Measurements from ENCODE around the gene RNF225. TPM values are rescaled to one million over a fixed set of nuclear protein-coding genes. Genes with fewer than 3 reads are reported as not detected.

RNF225 gene
- total RNA-seq, 1 experiment from 2014 or later = 1.8 TPM

DNA sequence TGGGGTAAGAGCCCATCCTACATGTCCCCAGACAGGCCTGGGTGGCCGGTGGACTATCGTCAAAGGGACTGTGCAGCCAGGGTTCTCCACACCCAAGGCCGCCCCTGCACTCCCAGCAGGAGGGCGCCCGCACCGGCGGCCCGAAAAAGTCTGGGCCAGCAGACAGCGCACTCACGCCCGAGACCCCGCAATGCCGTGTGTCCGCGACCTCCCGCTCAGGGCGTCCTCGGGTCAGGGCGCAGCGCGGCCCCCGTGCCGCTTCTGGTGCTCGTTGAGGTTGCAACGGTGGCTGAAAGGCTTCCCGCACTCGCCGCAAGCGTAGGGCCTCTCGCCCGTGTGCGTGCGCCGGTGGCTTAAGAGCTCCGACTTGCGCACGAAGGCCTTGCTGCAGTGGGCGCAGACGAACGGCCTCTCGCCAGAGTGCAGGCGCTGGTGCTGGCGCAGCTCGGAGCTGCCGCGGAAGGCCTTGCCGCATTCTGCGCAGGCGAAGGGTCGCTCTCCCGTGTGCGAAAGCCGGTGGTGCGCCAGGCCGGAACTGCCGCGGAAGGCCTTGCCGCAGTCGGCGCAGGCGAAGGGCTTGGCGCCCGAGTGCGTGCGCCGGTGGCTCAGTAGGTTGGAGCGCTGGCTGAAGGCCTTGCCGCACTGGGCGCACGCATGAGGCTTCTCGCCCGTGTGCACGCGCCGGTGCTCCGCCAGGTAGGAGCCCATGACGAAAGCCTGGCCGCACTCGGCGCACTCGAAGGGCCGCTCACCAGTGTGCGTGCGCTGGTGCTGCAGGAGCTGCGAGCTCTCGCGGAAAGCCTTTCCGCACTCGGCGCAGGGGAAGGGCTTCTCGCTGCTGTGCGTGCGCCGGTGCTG, 39.3 kb upstream of the RNF225 start:
- ChIA-PET CTCF (interaction anchor here (0.9 to 1.0 kb wide), 2 partner anchors 17 to 26 kb away, joined by 3 to 4 read pairs; no protein-coding TSS in a partner anchor), POLR2A (no interaction called here)
- DNase-seq (ENCODE audit: low spot score) = peak; percentile 27
- Mint-ChIP-seq H3K4me3 (peak overlapping the region; percentile 8; the same call in 1 of the 2 replicates), H3K9me3 (no peaks in the 10 kb centered on the region), H3K36me3 (no peaks in the 10 kb centered on the region), H3K4me1 (peaks cover 4% of the 10 kb centered on the region; the same call in 1 of the 2 replicates), H3K27ac (no peak overlapping the region), H3K27me3 (ENCODE audit: low read depth) (peaks cover 8% of the 10 kb centered on the region)
- TF ChIP-seq NFE2L1 (CRISPR knock-in tag; IDR thresholded peaks at IDR 0.05) (no peak), CREB1 (CRISPR knock-in tag; IDR thresholded peaks at IDR 0.05) (no peak), FOXJ3 (CRISPR knock-in tag; IDR thresholded peaks at IDR 0.05; ENCODE audit: borderline replicate concordance) (no peak), OVOL2 (CRISPR knock-in tag; IDR thresholded peaks at IDR 0.05; ENCODE audit: borderline replicate concordance) (no peak), KAT7 (CRISPR knock-in tag; IDR thresholded peaks at IDR 0.05; ENCODE audit: borderline replicate concordance) (no peak), ETV6 (CRISPR knock-in tag; IDR thresholded peaks at IDR 0.05) (no peak)
- TF ChIP-seq, protein P1, sequence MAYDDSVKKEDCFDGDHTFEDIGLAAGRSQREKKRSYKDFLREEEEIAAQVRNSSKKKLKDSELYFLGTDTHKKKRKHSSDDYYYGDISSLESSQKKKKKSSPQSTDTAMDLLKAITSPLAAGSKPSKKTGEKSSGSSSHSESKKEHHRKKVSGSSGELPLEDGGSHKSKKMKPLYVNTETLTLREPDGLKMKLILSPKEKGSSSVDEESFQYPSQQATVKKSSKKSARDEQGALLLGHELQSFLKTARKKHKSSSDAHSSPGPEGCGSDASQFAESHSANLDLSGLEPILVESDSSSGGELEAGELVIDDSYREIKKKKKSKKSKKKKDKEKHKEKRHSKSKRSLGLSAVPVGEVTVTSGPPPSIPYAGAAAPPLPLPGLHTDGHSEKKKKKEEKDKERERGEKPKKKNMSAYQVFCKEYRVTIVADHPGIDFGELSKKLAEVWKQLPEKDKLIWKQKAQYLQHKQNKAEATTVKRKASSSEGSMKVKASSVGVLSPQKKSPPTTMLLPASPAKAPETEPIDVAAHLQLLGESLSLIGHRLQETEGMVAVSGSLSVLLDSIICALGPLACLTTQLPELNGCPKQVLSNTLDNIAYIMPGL (CRISPR knock-in tag; IDR thresholded peaks at IDR 0.05) = 0 out of 2 replicates have a peak, but pooled peaks have one; percentile 8
- ATAC-seq = peak; percentile 13

DNA sequence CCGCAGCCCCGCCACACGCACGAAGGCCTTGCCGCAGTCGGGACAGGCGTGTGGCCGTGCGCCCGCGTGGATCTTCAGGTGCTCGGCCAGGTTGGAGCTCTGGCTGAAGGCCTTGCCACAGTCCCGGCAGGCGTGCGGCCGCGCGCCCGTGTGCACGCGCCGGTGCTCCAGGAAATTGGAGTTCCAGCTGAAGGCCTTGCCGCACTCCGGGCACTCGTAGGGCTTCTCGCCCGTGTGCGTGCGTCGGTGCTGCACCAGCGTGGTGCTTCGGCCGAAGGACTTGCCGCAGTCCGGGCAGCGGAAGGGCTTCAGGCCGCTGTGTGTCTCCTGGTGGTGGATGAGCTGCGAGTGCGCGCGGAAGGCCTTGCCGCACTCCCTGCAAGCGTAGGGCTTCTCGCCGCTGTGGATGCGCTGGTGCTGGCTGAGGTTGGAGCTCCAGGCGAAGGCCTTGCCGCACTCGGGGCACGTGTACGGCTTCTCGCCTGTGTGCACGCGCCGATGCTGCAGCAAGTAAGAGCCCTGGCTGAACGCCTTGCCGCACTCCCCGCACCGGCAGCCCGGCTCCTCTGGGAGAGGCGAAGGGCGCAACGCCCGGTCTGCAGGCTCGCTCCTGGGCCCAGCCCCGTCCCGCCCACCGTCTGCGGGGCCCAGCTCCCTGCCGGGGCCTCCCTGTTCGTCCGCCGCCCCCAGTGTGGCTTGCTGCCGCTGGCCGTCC, 38.5 kb upstream of the RNF225 start:
- POLR2A ChIA-PET = no interaction called here
- Mint-ChIP-seq H3K9me3 (no peaks in the 10 kb centered on the region), H3K27me3 (ENCODE audit: low read depth) (peaks cover 8% of the 10 kb centered on the region), H3K4me1 (peaks cover 6% of the 10 kb centered on the region; the same call in 1 of the 2 replicates), H3K27ac (no peak overlapping the region), H3K4me3 (no peak overlapping the region), H3K36me3 (no peaks in the 10 kb centered on the region)
- 0 out of 2 replicates have a peak, but pooled peaks have one; percentile 15 for ATAC-seq
- TF ChIP-seq, protein P2, sequence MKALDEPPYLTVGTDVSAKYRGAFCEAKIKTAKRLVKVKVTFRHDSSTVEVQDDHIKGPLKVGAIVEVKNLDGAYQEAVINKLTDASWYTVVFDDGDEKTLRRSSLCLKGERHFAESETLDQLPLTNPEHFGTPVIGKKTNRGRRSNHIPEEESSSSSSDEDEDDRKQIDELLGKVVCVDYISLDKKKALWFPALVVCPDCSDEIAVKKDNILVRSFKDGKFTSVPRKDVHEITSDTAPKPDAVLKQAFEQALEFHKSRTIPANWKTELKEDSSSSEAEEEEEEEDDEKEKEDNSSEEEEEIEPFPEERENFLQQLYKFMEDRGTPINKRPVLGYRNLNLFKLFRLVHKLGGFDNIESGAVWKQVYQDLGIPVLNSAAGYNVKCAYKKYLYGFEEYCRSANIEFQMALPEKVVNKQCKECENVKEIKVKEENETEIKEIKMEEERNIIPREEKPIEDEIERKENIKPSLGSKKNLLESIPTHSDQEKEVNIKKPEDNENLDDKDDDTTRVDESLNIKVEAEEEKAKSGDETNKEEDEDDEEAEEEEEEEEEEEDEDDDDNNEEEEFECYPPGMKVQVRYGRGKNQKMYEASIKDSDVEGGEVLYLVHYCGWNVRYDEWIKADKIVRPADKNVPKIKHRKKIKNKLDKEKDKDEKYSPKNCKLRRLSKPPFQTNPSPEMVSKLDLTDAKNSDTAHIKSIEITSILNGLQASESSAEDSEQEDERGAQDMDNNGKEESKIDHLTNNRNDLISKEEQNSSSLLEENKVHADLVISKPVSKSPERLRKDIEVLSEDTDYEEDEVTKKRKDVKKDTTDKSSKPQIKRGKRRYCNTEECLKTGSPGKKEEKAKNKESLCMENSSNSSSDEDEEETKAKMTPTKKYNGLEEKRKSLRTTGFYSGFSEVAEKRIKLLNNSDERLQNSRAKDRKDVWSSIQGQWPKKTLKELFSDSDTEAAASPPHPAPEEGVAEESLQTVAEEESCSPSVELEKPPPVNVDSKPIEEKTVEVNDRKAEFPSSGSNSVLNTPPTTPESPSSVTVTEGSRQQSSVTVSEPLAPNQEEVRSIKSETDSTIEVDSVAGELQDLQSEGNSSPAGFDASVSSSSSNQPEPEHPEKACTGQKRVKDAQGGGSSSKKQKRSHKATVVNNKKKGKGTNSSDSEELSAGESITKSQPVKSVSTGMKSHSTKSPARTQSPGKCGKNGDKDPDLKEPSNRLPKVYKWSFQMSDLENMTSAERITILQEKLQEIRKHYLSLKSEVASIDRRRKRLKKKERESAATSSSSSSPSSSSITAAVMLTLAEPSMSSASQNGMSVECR (CRISPR knock-in tag; IDR thresholded peaks at IDR 0.05; ENCODE audit: borderline replicate concordance) = no peak
- TF ChIP-seq ZNF671 (CRISPR knock-in tag; IDR thresholded peaks at IDR 0.05) = no peak
- TF ChIP-seq JAZF1 (CRISPR knock-in tag; IDR thresholded peaks at IDR 0.05) = no peak
- no peak for TF ChIP-seq HMGA2 (CRISPR knock-in tag; IDR thresholded peaks at IDR 0.05)
- TF ChIP-seq, protein P3, sequence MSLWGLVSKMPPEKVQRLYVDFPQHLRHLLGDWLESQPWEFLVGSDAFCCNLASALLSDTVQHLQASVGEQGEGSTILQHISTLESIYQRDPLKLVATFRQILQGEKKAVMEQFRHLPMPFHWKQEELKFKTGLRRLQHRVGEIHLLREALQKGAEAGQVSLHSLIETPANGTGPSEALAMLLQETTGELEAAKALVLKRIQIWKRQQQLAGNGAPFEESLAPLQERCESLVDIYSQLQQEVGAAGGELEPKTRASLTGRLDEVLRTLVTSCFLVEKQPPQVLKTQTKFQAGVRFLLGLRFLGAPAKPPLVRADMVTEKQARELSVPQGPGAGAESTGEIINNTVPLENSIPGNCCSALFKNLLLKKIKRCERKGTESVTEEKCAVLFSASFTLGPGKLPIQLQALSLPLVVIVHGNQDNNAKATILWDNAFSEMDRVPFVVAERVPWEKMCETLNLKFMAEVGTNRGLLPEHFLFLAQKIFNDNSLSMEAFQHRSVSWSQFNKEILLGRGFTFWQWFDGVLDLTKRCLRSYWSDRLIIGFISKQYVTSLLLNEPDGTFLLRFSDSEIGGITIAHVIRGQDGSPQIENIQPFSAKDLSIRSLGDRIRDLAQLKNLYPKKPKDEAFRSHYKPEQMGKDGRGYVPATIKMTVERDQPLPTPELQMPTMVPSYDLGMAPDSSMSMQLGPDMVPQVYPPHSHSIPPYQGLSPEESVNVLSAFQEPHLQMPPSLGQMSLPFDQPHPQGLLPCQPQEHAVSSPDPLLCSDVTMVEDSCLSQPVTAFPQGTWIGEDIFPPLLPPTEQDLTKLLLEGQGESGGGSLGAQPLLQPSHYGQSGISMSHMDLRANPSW (CRISPR knock-in tag; conservative IDR thresholded peaks at IDR 0.05; ENCODE audit: low read depth) = no peak
- TF ChIP-seq, protein P1 (CRISPR knock-in tag; IDR thresholded peaks at IDR 0.05) = no peak
- no peak for TF ChIP-seq NFATC4 (CRISPR knock-in tag; IDR thresholded peaks at IDR 0.05)
- TF ChIP-seq, protein P4, sequence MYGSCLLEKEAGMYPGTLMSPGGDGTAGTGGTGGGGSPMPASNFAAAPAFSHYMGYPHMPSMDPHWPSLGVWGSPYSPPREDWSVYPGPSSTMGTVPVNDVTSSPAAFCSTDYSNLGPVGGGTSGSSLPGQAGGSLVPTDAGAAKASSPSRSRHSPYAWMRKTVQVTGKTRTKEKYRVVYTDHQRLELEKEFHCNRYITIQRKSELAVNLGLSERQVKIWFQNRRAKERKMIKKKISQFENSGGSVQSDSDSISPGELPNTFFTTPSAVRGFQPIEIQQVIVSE (CRISPR knock-in tag; IDR thresholded peaks at IDR 0.05; ENCODE audit: borderline replicate concordance) = no peak
- TF ChIP-seq, protein P5, sequence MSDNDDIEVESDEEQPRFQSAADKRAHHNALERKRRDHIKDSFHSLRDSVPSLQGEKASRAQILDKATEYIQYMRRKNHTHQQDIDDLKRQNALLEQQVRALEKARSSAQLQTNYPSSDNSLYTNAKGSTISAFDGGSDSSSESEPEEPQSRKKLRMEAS (CRISPR knock-in tag; IDR thresholded peaks at IDR 0.05) = no peak
- no peak for DNase-seq (ENCODE audit: low spot score)
- CTCF ChIA-PET = interaction anchor here (0.9 to 1.0 kb wide), 3 partner anchors 17 to 27 kb away, joined by 3 to 4 read pairs (median 3); no protein-coding TSS in a partner anchor
